Posterior vena cava (tissue), 2 donors: ENCODE results near the gene LRRC31. TPM values are rescaled to one million over a fixed set of nuclear protein-coding genes. Genes with fewer than 3 reads are reported as not detected.

Source experiments
- DNase-seq: peaks from one replicate; pipeline ENCODE4 v3.0.0-alpha.2; 2020; ENCODE audit warnings: low spot score
- intact Hi-C, 2 donors: fragments of 100-400 bp; cut with DNase I; formaldehyde crosslinking; loops; one replicate each; pipeline versions ENCODE4 v1.14.1 to v1.14.2; 2022 to 2023
- long read RNA-seq, 2 donors: library from polyadenylated mRNA; unstranded; transcript quantifications; one replicate each; pipeline ENCODE4 v2.0.0, GENCODE V29; 2020 to 2021
- total RNA-seq, 2 donors: library from RNA; stranded (reverse); fragmentation: NEBNext Ultra II Directional; extraction: Animal tissue kit (Norgen Biotek cat#: 25700); gene quantifications; one replicate each; pipeline ENCODE4 v1.2.1, GENCODE V29; 2021
- donor health status: DM: yes; HTN: yes; CAD: no.
- donor health status: DM: yes; HTN: yes; CAD: no.

Gene LRRC31
- not detected for total RNA-seq
- long read RNA-seq, donor 1 = 0 reads
- long read RNA-seq, donor 2 = 0 reads

GRCh38 chr3:169869484-169870220, at the start of gene LRRC31:
LRRC31 (minus strand) TSS chr3:169869935; CDS start chr3:169869807, 128 bp downstream.
- no peak for DNase-seq
- intact Hi-C loops = no loop called here

GRCh38 chr3:169914321-169914720, 44.6 kb upstream of the LRRC31 start:
- intact Hi-C loops = no loop called here

GRCh38 chr3:169913323-169913722, 43.6 kb upstream of the LRRC31 start:
- intact Hi-C loops = no loop called here
- DNase-seq = no peak

More at GRCh38 chr3:169914321-169914720, 44.6 kb upstream of the LRRC31 start:
- no peak for DNase-seq

- no peak for DNase-seq
- intact Hi-C loops = no loop called here
These were observed 41.5 kb upstream of the LRRC31 start, which contains the start of gene SAMD7 for GRCh38 chr3:169911272-169911671. SAMD7 (plus strand) TSS chr3:169911572; CDS start chr3:169919499, 7,927 bp downstream.

GRCh38 chr3:169907944-169908343, 38.2 kb upstream of the LRRC31 start:
- no peak for DNase-seq
- intact Hi-C loops = no loop called here

GRCh38 chr3:169907476-169907875, 37.7 kb upstream of the LRRC31 start:
- DNase-seq = no peak
- intact Hi-C loops = no loop called here

GRCh38 chr3:169905404-169905803, 35.7 kb upstream of the LRRC31 start:
- intact Hi-C loops = no loop called here
- DNase-seq = no peak

GRCh38 chr3:169901453-169901852, 31.7 kb upstream of the LRRC31 start:
- intact Hi-C loops = no loop called here
- DNase-seq = no peak

- DNase-seq = no peak
These were observed 27.5 kb upstream of the LRRC31 start for GRCh38 chr3:169897284-169897683.

GRCh38 chr3:169895072-169895471, 25.3 kb upstream of the LRRC31 start:
- intact Hi-C loops = loop anchor here in 1 of 2 donors (5.0 kb wide), 1 partner anchor 1063 kb away; no protein-coding TSS in a partner anchor

More at GRCh38 chr3:169897284-169897683, 27.5 kb upstream of the LRRC31 start:
- intact Hi-C loops = loop anchor here in 1 of 2 donors (5.0 kb wide), 1 partner anchor 1065 kb away; no protein-coding TSS in a partner anchor

GRCh38 chr3:169894110-169894509, 24.4 kb upstream of the LRRC31 start:
- intact Hi-C loops = no loop called here

More at GRCh38 chr3:169895072-169895471, 25.3 kb upstream of the LRRC31 start:
- no peak for DNase-seq

GRCh38 chr3:169891886-169892285, 22.2 kb upstream of the LRRC31 start:
- intact Hi-C loops = no loop called here
- no peak for DNase-seq

More at GRCh38 chr3:169894110-169894509, 24.4 kb upstream of the LRRC31 start:
- no peak for DNase-seq

- intact Hi-C loops = no loop called here
- peak; percentile 87 for DNase-seq
These were observed 16.9 kb upstream of the LRRC31 start for GRCh38 chr3:169886671-169887070.

- intact Hi-C loops = no loop called here
- no peak for DNase-seq
These were observed 11.0 kb upstream of the LRRC31 start for GRCh38 chr3:169880576-169881250.

- intact Hi-C loops = loop anchor here in 1 of 2 donors (2.0 kb wide), 1 partner anchor 51 kb away; no protein-coding TSS in a partner anchor
- no peak for DNase-seq
These were observed 10.3 kb upstream of the LRRC31 start for GRCh38 chr3:169879845-169880575.

- intact Hi-C loops = loop anchor here in 1 of 2 donors (2.0 kb wide), 1 partner anchor 52 kb away; no protein-coding TSS in a partner anchor
- no peak for DNase-seq
These were observed 9.3 kb upstream of the LRRC31 start for GRCh38 chr3:169879013-169879557.

GRCh38 chr3:169871129-169871886, 1.6 kb upstream of the LRRC31 start:
- intact Hi-C loops = no loop called here
- DNase-seq = no peak

- no peak for DNase-seq
- intact Hi-C loops = no loop called here
These were observed 1.4 kb downstream of the LRRC31 start for GRCh38 chr3:169868369-169868768.
